Epithelial cell of proximal tubule (primary cell): ENCODE results near the gene KCP. TPM values are rescaled to one million over a fixed set of nuclear protein-coding genes. Genes with fewer than 3 reads are reported as not detected.
A peak's percentile ranks its signal among the peaks of the same experiment; 100 is the strongest.

Experiments
- DNase-seq: peaks from one replicate; pipeline ENCODE4 v3.0.0-alpha.2; 2011; ENCODE audit warnings: low read depth
- H3K4me3 ChIP-seq: 2 replicates; pipeline ENCODE4 v1.5.1; 2011; ENCODE audit warnings: low read depth, mild to moderate bottlenecking, low read length
- total RNA-seq: library from RNA; depleted of rRNA; stranded (reverse); fragments of >200 nt; gene quantifications from 2 replicates; pipeline ENCODE4 v1.2.3, GENCODE V29; 2015
- TF ChIP-seq, protein P1 (sequence below): conservative IDR thresholded peaks from 2 replicates; pipeline ENCODE4 v1.5.1; 2012; ENCODE audit warnings: low read depth, mild to moderate bottlenecking, low read length

Gene KCP
- total RNA-seq, 1 donor from 2014 or later = 5.2 TPM

DNA sequence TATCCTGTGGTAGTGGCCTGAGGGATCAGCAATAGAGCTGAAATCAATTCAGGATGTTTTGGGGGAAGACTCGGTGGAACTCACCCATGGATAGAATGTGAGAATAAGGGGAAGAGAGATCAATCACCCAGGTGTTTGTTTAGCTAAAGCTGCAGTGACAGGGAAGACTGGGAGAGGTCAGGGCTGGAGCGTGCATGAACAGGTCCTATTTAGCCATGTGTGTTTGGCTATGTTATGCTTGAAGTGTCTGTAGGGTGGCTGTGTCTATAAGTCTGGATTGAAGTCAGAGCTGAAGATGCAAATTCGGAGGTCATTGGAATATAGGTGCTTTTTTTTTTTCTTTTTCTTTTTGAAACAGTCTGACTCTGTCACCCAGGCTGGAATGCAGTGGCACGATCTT lies 43.3 kb downstream of the KCP start:
- no peak overlapping the region for H3K4me3 ChIP-seq
- TF ChIP-seq, protein P1, sequence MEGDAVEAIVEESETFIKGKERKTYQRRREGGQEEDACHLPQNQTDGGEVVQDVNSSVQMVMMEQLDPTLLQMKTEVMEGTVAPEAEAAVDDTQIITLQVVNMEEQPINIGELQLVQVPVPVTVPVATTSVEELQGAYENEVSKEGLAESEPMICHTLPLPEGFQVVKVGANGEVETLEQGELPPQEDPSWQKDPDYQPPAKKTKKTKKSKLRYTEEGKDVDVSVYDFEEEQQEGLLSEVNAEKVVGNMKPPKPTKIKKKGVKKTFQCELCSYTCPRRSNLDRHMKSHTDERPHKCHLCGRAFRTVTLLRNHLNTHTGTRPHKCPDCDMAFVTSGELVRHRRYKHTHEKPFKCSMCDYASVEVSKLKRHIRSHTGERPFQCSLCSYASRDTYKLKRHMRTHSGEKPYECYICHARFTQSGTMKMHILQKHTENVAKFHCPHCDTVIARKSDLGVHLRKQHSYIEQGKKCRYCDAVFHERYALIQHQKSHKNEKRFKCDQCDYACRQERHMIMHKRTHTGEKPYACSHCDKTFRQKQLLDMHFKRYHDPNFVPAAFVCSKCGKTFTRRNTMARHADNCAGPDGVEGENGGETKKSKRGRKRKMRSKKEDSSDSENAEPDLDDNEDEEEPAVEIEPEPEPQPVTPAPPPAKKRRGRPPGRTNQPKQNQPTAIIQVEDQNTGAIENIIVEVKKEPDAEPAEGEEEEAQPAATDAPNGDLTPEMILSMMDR = no peak
- no peak for DNase-seq

DNA sequence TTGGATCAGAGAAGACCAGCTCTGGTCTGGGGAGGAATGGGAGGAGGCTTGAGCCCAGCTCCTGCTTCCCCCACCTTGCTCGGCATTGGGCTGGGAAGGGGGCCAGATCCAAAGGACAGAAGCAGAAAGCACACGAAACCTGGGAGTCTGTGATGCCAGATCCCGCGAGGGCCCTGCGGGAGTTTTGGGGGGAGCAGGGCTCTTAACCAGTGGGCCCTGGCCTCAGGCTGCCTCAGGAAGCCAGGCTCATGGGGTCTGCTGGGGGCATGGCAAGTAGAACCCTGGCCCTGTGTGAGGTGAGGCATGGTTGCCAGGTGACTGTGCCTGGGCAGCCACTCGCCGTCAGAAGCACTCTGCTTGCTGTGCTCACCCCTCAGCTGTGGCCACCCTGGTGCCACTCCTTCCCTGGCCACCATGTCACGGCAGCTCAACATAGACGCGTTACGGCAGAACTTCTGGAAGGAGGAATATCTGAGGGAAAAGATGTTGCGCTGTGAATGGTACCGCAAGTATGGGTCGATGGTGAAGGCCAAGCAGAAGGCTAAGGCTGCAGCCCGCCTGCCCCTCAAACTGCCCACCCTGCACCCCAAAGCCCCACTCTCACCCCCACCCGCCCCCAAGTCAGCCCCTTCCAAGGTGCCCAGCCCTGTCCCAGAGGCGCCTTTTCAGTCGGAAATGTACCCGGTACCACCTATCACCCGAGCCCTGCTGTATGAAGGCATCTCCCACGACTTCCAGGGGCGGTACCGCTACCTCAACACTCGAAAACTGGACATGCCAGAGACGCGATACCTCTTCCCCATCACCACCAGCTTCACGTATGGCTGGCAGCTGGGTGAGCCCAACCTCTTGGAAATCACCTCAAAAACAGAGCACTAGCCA lies 44.3 kb downstream of the KCP start:
- TF ChIP-seq, protein P1 = no peak
- H3K4me3 ChIP-seq = no peak overlapping the region
- DNase-seq = no peak

DNA sequence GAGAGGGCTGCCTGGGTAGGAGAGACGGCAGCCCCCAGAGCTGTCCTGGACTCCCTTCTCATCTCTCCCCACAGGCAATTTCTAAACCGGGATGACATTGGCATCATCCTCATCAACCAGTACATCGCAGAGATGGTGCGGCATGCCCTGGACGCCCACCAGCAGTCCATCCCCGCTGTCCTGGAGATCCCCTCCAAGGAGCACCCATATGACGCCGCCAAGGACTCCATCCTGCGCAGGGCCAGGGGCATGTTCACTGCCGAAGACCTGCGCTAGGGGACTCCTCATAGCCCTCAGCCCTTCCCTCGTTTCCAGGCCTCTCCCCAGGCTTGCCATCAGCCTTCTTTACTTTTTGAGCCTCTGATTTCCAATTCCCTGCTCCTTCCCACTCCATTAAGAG lies 45.2 kb downstream of the KCP start:
- H3K4me3 ChIP-seq = no peak overlapping the region
- DNase-seq = no peak
- TF ChIP-seq, protein P1 = no peak

GRCh38 chr7:128863433-128863989 lies 47.0 kb downstream of the KCP start:
- TF ChIP-seq, protein P1 = peak; percentile 61
- no peak for DNase-seq
- H3K4me3 ChIP-seq = peak overlapping the region; percentile 65

DNA sequence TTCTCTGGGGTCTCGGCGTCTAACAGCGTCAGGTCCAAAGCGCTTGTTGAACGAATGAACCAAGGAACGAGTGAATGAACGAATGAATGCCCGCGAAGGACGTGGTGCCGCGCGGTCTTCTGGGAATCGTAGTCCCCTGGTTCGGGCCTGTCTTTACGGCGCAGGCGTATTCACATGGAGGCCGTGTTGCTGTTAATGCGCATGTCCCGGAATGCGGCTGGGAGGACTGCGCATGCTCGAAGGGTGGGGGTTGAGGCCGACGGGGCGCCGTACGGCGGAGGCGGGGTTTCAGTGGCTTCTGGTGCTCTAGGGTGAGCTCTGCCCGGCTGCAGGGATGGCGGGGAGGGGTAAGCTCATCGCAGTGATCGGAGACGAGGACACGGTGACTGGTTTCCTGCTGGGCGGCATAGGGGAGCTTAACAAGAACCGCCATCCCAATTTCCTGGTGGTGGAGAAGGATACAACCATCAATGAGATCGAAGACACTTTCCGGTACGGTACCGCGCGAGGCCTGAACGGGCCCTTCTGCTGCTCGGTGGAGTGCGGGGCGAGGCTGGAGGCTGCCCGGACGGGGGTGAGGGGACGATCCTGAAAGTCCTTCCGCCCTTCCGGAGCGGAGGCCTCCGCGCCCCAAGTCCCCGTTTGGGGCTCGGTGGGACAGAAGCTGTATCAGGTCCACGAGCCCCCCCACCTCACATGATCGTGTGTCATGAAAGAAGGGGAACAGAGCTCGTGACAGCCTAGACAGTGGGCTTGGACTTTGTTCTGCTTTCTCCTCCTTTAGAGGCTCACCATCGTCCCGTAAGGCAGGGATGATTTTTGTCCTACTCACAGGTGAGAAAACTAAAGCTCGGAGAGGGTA lies 47.7 kb downstream of the KCP start, which contains the start of gene ATP6V1F:
ATP6V1F (plus strand) TSS at position 286 of the 862 bp plus-strand sequence; CDS start at position 335, 49 bp downstream.
- peak within 1 kb of the TSS; percentile 65 for H3K4me3 ChIP-seq
- TF ChIP-seq, protein P1 = no peak
- DNase-seq = peak; percentile 82

- TF ChIP-seq, protein P1 = no peak
- no peak for DNase-seq
- peak overlapping the region; percentile 65 for H3K4me3 ChIP-seq
Observed at GRCh38 chr7:128861957-128862570, 48.4 kb downstream of the KCP start.
